NCI-H345 (cell line): ENCODE data around the gene HOMER1.
A peak's percentile ranks its signal among the peaks of the same experiment; 100 is the strongest.
"Not testable (repeated sequence)": the region's sequence is repeated elsewhere in the genome, so short reads cannot be mapped to it uniquely, and the experiment has no call there.

ENCODE experiments used
- DNase-seq: peaks from one replicate; lab custom pipeline; 2025; lab: John Stamatoyannopoulos, UW

The HOMER1 gene

DNA sequence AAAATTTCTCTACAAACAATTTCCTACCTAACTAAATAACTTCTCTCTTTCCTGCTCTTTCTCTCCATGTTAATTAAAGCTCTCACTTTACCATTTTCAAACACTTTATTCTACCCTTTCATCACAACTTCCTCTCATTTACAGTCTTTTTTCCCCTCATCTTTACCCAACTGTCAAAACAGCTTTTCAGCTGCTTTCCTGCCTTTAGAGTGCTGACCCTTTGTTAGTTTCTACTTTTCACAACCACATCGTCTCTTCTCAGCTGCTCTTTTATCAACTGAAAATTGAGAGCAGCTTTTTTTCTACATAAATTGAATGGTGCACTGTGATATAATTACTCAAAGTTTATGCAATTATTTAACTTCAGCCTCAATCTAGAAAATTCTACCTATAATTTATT, 3.1 kb upstream of the HOMER1 start:
- no peak for DNase-seq

DNA sequence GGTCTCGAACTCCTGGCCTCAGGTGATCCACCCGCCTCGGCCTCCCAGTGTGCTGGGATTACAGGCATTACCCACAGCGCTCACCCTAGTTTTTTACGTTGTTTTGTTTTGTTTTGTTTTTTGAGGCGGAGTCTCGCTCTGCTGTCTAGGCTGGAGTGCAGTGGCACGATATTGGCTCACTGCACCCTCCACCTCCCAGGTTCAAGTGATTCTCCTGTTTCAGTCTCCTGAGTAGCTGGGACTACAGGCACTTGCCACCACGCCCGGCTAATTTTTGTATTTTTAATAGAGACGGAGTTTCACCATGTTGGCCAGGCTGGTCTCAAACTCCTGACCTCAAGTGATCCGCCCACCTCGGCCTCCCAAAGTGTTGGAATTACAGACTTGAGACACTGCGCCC, 2.4 kb upstream of the HOMER1 start:
- not testable (repeated sequence) for DNase-seq

DNA sequence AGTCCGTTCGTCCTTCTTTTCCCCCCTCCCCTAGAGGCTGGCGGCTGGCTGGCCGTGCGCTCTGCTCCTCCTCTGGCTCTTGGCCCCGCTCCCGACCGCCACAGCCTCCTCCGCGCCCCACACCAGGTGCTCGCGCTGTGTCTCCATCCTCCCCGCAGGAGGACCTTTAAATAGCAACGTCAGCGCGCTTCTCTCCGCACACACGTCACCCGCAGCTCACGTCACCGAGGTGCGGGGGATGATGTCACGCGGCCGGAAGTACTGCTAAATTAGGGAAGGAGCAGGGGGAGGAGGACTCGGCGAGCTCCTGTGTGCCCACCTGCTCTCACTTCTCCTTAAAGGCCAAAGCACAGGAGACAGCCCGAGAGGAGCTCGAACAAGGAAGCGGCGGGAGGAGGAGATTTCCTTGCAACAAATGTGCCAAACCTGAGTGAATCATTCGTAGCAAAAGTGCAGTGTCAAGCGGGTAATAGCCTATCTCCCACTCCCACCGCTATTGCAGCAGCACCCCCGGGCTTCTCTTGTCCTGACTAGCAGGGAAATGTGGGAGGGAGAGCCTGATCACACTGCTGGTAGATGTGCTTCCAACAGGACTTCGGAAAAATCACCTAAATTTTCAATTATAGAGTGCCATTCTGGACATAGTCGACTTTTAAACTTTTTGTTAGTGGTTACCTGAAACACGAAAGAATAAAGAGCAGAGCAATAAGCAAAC, 614 bp upstream of the HOMER1 start:
- peak; percentile 95 for DNase-seq

DNA sequence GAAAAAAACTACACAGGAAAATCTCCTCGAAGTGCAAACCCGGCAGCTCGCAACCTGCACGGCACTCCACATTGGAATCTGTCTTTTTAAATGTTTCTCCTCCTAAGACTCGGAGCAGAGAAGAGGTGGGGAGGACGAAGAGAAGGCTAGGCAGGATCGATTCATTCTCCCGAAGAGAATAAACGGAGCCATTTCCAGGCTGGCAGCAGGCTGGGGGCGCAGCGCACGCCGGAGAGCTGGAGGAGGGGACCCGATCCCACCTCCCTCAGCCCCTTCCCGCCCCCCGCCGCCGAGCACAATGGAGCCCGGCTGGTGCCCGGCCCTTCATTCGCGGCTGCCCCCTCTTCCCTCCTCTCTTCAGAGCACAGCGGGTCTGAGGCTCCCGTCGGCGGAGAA, 628 bp downstream of the HOMER1 start:
- DNase-seq = peak; percentile 53

DNA sequence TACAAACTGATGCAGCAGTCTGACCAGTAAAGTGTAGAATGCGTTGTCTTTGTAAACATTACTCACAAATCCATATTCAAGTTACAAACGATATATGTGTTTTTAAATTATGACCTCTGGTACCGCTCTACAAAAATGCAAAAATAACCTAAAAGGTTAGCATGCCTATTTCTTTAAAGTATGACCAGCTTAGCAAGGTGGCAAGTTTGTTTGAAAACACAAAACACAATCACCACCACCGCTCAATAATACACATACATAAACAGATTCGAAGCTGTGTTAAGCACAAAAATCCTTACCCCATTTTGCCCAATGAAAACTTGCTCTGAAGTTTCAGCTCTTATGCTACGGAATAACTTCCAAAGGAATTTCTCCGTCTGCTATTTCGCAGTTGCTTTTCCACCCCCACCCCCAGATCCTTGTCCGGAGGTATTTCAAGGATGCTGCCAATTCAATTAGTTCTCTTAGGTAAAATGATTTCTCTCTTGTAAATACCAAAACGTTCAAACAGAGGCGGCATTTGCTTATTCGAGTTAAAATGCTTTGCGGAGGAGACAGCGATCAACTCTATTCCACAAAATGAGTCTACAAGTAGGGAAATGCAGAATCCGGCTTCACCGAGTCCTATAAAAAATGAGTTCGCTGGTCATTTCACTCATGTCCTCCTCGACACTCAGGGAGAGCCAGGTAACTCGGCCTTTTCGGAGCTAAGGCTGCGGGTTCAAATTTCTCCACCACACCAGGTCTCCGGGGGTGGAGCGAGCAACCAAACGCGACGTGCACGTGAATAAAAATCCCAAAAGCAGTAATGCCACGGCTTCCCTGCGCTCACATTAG, 1.2 kb downstream of the HOMER1 start:
- DNase-seq = no peak

DNA sequence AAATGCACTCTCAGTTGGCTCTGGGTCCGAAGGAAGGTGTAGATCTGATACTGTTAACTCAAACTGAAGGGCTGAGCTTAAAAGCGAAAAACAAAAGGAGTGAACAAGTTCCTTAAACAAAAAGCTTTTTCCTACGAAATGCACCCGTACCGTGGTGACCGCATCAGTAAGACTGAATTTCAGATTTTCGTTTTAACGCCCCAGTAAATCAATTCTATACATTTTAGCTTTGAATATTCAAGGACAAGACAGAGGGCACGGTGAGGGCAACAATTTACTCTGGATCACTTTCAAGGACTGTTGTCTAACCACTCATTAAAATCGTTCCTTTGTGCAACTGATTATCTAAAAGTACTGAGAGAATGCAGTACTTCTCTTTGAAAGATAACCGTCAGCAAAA, 1.9 kb downstream of the HOMER1 start:
- DNase-seq = no peak

DNA sequence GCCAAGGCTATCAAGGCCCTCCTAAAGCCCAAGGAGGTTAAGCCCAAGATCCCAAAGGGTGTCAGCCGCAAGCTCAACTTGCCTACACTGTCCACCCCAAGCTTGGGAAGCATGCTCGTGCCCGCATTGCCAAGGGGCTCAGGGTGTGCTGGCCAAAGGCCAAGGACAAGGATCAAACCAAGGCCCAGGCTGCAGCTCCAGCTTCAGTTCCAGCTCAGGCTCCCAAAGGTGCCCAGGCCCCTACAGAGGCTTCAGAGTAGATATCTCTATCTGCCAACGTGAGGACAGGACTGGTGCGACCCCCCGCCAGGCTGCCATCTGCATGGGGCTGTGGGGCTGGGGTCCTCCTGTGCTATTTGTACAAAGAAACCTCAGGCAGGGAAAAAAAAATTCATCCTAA, 3.3 kb downstream of the HOMER1 start:
- no peak for DNase-seq

DNA sequence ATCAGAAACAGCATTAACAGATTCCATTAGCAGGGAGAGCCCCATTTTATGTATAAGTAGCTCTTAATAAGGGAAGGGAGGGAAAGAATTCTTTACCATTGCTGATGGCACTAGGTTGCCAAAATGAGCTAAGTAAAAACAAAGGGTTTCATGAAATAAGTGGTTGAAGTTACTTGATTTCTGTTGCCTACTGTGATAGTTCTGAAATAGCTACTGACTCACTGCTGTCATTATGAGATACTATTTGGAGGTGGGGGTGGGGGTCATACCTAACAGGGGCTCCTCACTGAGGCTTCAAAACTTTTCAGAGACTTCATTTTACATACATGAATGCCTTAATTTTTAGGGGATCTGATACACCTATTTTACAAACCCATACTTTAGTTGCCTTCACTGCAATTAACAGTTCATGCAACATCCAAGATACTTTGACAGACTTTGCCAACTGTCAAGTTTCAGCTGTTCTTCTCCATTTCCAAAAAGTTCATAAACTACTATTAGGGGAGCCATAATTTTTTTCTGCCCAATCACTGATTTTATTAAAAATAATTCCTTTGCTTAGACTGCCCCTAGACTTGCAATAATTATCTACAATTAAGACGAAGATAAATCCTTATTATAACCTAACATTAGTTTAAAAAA, 4.6 kb downstream of the HOMER1 start:
- no peak for DNase-seq

DNA sequence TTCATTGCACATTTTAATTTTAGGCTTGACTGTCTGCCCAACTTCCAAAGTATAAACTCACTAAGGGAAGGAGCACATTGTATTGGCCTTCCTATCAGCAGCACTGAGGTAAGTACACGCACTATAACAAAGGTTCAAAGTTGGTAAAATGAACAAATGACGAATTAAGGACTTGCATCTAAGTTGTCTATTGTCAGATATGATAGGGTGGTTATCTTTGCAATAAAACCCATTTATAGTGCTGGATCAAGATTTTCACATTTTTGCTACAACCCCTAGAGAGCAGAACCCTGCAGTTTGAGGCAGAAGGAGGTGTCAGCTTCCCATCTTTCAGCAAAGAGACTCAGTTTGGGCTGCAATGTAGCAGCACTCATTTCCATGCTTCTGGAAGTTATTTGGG, 5.1 kb downstream of the HOMER1 start:
- DNase-seq = no peak

DNA sequence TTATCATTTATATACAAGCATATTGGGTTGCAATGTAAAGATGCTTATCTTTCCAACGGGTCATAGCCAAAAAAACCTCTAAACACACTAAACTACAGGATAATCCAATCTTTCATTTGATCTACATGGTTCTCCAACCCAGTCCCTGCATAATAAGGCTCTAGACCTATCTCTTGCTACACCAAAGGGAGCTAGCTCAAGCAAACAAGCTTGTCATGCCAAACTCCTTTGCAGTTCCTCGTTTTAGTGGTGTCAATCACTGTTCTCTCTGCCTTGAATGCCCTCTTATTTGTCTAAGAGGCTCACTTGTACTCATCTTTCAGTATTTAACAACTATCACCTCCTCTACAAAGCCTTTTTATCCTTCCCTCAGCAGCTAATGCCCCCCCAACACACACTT, 5.6 kb downstream of the HOMER1 start:
- no peak for DNase-seq

DNA sequence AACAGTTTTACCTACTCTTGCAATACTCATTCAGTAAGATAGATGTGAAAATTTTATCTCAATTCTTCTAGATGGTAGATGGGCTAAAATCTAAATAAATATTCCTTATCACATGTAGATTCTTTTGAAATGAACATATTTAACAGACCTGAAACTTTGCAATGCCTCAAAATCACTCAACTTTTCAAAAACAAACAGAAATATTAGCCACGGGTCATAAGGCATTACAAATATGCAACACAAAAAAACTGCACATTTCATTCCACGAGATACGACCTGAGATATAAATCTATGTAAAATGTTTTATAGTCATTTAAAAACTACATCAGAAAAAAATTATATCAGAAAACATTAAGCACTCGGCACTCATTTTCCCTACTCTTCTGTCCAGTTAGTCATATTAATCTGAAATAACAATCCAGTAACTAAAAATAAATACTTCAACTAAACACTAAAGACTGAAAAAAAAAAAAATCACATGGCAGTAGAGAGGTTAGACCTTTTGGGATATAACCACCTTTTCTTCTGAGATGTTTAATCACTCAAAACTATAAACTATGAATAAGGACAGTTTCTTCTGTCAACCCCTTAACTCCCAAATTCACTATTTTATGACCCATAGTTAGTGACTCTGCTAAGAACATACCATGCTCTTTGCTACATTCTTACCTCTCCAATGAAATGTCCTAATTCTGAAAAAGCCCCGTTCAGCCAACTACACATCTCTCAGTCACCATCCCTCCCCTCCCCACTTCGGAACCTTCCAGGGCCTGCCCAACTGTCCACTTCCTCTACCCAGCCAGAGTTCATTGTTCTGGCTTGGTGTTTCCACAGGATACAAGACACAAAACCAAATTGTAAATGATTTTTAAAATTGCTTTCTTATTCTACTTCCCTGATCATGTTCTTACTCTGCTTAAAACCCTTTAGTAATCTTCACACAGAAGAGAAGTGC, 6.4 kb downstream of the HOMER1 start:
- DNase-seq = no peak

DNA sequence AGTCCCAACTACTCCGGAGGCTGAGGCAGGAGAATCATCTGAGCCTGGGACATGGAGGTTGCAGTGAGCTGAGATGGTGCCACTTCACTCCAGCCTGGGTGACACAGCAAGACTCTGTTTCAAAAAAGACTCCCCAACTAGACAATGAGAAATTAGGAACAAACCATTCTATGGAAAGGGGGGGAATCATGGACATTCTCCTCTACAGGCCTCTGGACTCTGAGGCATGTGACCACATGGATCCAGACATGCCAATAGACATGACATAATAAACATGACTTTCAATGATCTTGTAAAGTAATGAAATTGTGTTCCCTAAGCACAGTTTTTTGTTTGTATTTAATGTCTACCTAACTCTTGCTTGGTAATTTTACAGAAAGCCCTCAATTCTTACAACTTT, 8.8 kb downstream of the HOMER1 start:
- DNase-seq = no peak

DNA sequence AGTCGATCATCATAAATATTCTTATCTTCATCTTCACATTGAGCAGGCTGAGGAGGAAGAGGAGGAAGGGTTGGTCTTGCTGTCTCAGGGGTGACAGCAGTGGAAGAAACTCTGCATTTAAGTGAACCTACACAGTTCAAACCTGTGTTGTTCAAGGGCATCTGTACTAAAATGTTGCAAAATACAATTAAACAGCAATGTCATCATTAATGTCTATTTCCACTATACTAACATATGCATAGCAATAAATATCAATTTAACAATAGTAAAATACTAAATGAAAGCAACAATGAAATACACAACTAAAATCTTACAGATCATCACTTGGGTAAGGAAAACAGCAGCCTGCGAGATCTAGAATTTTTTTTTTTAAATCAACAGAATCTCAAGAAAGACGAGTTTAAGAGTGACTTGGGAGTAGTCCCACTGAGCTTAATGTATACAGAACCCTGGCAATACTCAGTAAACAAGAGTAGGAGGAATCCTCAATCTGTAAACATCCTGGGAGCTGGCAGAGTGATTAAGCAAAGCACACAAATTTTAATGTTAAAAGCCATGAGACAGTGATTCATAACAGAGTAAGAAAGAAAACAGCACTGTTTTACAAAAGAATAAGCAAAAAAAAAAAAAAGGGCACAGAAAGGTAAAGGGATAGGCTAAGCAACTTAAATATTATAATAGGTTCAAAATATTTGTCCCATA, 10.0 kb downstream of the HOMER1 start:
- no peak for DNase-seq

DNA sequence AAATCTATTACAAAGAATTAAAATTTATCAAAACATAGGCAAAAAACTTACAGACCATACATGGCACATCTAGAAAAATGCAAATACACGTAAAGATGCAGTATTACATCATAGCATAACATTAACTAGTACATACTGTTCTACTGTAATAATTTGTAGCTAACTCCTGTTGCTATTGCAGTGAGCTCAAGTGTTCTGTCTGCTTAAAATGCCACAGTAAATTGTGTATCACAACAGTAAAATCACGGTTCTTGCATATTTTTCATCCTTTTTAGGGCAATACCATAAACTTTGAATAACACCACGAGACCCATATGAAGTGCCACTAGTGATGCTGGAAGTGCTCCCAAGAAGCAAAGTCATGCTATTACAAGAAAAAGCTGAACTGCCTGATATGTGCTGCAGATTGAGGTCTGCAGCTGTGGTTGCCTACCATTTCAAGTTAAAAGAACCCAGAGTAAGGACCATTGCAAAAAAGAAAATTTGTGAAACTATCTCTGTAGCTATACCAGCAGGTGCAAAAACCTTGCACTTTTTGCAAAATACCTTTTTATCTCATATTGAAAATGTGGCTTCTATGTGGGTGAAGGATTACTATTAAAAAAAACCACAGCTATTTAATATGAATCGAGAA, 14.2 kb downstream of the HOMER1 start:
- DNase-seq = no peak

DNA sequence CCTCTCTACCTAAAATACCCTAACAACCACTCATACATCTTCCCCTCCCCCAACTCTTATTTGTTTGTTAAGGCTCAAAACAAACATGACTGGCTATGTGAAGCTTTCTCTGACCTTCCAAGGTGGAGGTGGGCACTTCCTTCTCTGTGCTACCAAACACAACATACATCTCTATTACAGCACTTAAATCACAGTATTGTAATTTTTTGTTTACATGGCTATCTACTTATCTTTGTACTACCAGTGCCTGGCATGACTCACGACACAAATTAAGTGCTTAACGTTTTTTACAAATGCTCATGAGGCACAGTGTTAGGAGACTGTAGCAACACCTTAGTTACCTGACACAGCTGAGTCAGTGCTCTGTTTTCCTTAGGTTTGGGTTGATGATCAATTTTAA, 18.6 kb downstream of the HOMER1 start:
- peak; percentile 45 for DNase-seq

DNA sequence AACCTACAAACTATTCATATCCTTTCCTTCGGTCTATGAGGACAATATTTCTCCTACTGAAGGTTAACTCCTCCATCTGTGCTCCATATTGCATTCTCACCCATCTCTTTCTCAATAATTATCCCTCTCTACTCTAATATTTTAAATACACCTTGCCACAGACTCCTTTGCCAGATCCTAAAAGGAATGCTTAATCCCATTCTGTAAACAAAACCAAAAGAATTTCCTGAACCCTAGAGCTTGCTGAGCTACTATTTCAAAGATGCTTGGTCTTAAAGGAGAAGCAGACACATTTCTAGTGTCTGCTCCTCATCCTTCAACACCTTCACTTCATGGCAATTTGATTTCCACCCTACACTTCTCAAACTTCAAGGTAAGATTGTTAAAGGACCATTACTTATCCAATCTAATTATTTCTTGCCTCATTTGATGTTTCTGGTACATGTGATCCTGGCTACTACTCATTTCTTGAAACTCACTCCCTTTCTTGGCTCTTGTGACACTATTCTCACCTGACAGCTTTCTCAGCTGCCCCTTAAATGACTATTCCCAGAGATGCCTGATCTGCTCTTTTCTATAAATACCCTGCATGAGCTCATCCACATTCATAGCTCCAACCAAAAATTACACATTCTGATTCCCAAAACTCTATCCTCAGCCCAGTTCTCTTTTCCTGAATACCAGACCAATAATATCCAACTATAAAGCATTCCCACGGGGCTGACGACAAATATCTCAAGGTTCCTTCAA, 20.2 kb downstream of the HOMER1 start:
- DNase-seq = no peak

DNA sequence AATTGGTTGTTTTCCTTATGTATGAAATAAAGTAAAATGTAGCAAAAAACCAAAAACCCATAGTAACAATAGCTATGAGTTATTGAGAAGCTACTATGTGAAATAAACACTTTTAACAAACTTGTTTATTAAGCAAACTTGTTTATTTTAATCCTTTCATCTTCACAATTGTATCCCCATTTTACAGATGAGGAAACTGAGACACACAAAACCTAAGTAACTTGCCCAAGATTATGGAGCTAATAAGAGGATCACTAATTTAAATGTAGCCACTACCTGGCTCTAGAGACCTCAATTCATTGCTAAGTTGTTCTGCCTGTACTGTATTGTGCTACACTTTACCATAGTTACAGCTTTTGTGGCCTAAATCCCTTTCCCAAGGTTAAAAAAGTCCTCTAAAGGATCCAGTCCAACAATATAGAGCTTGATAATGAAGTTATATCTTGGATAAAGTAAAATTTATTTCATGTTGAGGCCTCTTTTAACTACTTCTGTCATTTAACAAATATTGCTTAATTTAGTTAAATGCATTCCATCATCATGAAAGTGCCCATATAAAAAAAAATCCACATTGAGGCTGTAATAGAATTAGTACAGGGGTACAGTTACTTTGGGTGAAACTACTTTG, 22.1 kb downstream of the HOMER1 start:
- DNase-seq = no peak

DNA sequence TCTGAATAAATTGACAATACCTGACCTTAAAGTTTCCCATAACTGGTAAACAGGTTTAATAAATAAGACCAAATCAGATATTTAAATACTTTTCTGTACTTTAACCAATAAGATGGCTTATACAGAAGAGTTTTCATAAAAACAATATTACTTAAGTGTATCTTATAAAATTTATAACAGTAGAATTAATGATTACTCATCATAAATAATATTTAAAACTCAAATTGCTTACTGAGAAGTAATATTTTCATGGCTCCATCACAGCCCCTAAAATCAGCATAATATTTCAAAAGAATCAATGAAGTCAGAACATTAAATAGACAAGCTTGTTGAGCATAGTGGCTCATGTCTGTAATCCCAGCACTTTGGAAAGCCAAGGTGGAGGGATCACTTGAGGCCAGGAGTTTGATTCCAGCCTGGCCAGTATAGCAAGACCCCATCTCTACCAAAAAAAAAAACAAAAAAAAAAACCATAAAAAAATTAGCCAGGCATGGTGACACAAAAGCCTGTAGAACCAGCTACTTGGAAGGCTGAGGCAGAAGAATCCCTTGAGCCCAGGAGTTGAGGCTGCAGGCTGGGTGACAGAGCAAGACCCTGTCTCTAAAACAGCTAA, 23.5 kb downstream of the HOMER1 start:
- no peak for DNase-seq

DNA sequence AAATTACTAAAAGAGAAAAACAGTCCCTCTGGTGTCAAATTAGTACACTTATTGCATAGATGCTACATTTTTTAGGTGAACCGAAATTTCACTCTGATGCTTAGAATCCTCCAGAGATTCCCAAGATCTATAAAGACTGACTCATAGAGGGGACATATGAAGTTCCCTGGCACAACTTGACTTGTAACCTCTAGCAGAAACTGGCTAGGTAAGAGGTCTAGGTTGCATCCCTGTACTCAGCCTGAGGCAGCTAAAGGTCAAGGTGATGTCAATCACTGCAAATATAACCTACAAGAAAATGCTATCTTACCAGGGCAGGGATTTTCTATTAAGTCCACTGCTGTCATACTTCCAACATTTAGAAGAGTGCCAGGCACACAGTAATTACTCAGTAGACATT, 24.2 kb downstream of the HOMER1 start:
- DNase-seq = no peak
